GM23338 (cell line): ENCODE measurements around the gene EPHA8. TPM values are rescaled to one million over a fixed set of nuclear protein-coding genes. Genes with fewer than 3 reads are reported as not detected.
A peak's percentile ranks its signal among the peaks of the same experiment; 100 is the strongest.

Experiments used
- ATAC-seq: fragments of 200-7000 bp; cut with Tn5 transposase; 3 replicates; pipeline ENCODE4 v1.9.1; 2020
- DNase-seq: peaks from one replicate; pipeline ENCODE4 v3.0.0-alpha.2; 2015; ENCODE audit warnings: low spot score
- H2AFZ ChIP-seq: fragments of 200-600 bp; sonication (generic); 2 replicates; pipeline ENCODE4 v1.8.0; 2016; ENCODE audit warnings: antibody characterized with exemption, mild to moderate bottlenecking, moderate library complexity
- H3F3A ChIP-seq: fragments of 200-600 bp; sonication (generic); replicated peaks from 2 replicates; pipeline ENCODE4 v1.8.0; 2017; ENCODE audit warnings: antibody characterized with exemption, mixed run types, low read depth
- H3K27ac ChIP-seq: fragments of 200-600 bp; sonication (generic); 2 replicates; pipeline ENCODE4 v1.6.1; 2016; ENCODE audit warnings: low read depth
- H3K27me3 ChIP-seq: fragments of 200-600 bp; sonication (generic); 2 replicates; pipeline ENCODE4 v1.8.0; 2016; ENCODE audit warnings: mild to moderate bottlenecking, mixed run types, moderate library complexity; ENCODE audit not compliant: insufficient read depth
- H3K36me3 ChIP-seq: fragments of 200-600 bp; sonication (generic); 2 replicates; pipeline ENCODE4 v1.8.0; 2016; ENCODE audit warnings: mild to moderate bottlenecking; ENCODE audit not compliant: insufficient read depth
- H3K4me1 ChIP-seq: fragments of 200-600 bp; sonication (generic); 2 replicates; pipeline ENCODE4 v1.8.0; 2016; ENCODE audit warnings: mild to moderate bottlenecking, moderate library complexity; ENCODE audit not compliant: insufficient read depth
- H3K4me2 ChIP-seq: fragments of 200-600 bp; sonication (generic); 2 replicates; pipeline ENCODE4 v1.7.1; 2017; ENCODE audit warnings: mixed run types
- H3K4me3 ChIP-seq: fragments of 200-600 bp; sonication (generic); 2 replicates; pipeline ENCODE4 v1.6.1; 2016; ENCODE audit warnings: mixed run types
- H3K79me2 ChIP-seq: fragments of 200-600 bp; sonication (generic); replicated peaks from 2 replicates; pipeline ENCODE4 v1.8.0; 2017; ENCODE audit warnings: mild to moderate bottlenecking; ENCODE audit not compliant: insufficient read depth
- H3K9me2 ChIP-seq: fragments of 200-600 bp; sonication (generic); 2 replicates; pipeline ENCODE4 v1.8.0; 2017; ENCODE audit not compliant: insufficient read depth
- H4K20me1 ChIP-seq: fragments of 200-600 bp; sonication (generic); replicated peaks from 2 replicates; pipeline ENCODE4 v1.8.0; 2017; ENCODE audit warnings: mild to moderate bottlenecking; ENCODE audit not compliant: insufficient read depth
- H3K27ac Mint-ChIP-seq: 2 replicates; pipeline ENCODE4 v1.8.0; 2020; ENCODE audit warnings: inconsistent platforms, mild to moderate bottlenecking, moderate library complexity, mixed read lengths
- H3K27me3 Mint-ChIP-seq: 3 replicates; pipeline ENCODE4 v1.8.0; 2022; ENCODE audit warnings: low read depth, mild to moderate bottlenecking, moderate library complexity, mixed read lengths, inconsistent platforms; ENCODE audit not compliant: insufficient read depth, poor library complexity
- H3K36me3 Mint-ChIP-seq: 3 replicates; pipeline ENCODE4 v1.8.0; 2021; ENCODE audit warnings: low read depth, mild to moderate bottlenecking, inconsistent platforms, moderate library complexity, mixed read lengths
- H3K4me1 Mint-ChIP-seq: 3 replicates; pipeline ENCODE4 v1.8.0; 2020; ENCODE audit warnings: mild to moderate bottlenecking, inconsistent platforms, mixed read lengths
- H3K4me3 Mint-ChIP-seq: 3 replicates; pipeline ENCODE4 v1.8.0; 2021; ENCODE audit warnings: moderate library complexity, mild to moderate bottlenecking, inconsistent platforms, mixed read lengths
- H3K9me3 Mint-ChIP-seq: 3 replicates; pipeline ENCODE4 v1.8.0; 2020; ENCODE audit warnings: moderate library complexity, mild to moderate bottlenecking, inconsistent platforms, mixed read lengths
- CTCF ChIP-seq, 2 experiments: fragments of 200-600 bp in 1 of 2; sonication (generic) in 1 of 2; conservative IDR thresholded peaks; 2 replicates each; pipeline versions ENCODE4 v1.5.1 to v1.6.1; 2016 to 2017; ENCODE audit warnings: antibody characterized with exemption in 2 of 2, low read depth in 2 of 2, mild to moderate bottlenecking in 2 of 2, moderate library complexity in 1 of 2
- EZH2 ChIP-seq: fragments of 200-600 bp; sonication (generic); IDR thresholded peaks from one replicate; pipeline ENCODE4 v1.8.0; 2017; ENCODE audit warnings: antibody characterized with exemption, mild to moderate bottlenecking, low read depth; ENCODE audit not compliant: unreplicated experiment
- POLR2AphosphoS5 ChIP-seq: IDR thresholded peaks from 2 replicates; pipeline ENCODE4 v1.6.1; 2016; ENCODE audit warnings: antibody characterized with exemption, low read depth
- STAT1 ChIP-seq: IDR thresholded peaks from one replicate; pipeline ENCODE4 v1.6.1; 2016; ENCODE audit warnings: antibody characterized with exemption; ENCODE audit not compliant: unreplicated experiment
- ZNF114 ChIP-seq: fragments of 250-450 bp; sonication (Bioruptor Pico); IDR thresholded peaks from 2 replicates; pipeline ENCODE4 v1.5.0; 2020; ENCODE audit warnings: mild to moderate bottlenecking, moderate library complexity
- ZNF331 ChIP-seq: fragments of 250-450 bp; sonication (Bioruptor Pico); IDR thresholded peaks from 2 replicates; pipeline ENCODE4 v1.5.0; 2020; ENCODE audit warnings: low read depth, mild to moderate bottlenecking, moderate library complexity
- long read RNA-seq: library from polyadenylated mRNA; unstranded; transcript quantifications from one replicate; pipeline ENCODE4 v2.0.0, GENCODE V29; 2020; ENCODE audit not compliant: unreplicated experiment
- polyA plus RNA-seq: library from polyadenylated mRNA; unstranded; fragments of >200 nt; fragmentation: Nextera tagmentation; extraction: Ambion mirVana; gene quantifications from 2 replicates; pipeline ENCODE4 v1.2.1, GENCODE V29; 2016
- total RNA-seq: library from RNA; depleted of rRNA; stranded (reverse); fragments of >200 nt; shearing (Covaris generic); gene quantifications from 2 replicates; pipeline ENCODE4 v1.2.3, GENCODE V29; 2014; rRNA removed

EPHA8 gene
- total RNA-seq, result 2.0 and 5.0 TPM in 2 replicates
- 2.0 and 2.3 TPM in 2 replicates for polyA plus RNA-seq
- long read RNA-seq, result 0 reads

DNA sequence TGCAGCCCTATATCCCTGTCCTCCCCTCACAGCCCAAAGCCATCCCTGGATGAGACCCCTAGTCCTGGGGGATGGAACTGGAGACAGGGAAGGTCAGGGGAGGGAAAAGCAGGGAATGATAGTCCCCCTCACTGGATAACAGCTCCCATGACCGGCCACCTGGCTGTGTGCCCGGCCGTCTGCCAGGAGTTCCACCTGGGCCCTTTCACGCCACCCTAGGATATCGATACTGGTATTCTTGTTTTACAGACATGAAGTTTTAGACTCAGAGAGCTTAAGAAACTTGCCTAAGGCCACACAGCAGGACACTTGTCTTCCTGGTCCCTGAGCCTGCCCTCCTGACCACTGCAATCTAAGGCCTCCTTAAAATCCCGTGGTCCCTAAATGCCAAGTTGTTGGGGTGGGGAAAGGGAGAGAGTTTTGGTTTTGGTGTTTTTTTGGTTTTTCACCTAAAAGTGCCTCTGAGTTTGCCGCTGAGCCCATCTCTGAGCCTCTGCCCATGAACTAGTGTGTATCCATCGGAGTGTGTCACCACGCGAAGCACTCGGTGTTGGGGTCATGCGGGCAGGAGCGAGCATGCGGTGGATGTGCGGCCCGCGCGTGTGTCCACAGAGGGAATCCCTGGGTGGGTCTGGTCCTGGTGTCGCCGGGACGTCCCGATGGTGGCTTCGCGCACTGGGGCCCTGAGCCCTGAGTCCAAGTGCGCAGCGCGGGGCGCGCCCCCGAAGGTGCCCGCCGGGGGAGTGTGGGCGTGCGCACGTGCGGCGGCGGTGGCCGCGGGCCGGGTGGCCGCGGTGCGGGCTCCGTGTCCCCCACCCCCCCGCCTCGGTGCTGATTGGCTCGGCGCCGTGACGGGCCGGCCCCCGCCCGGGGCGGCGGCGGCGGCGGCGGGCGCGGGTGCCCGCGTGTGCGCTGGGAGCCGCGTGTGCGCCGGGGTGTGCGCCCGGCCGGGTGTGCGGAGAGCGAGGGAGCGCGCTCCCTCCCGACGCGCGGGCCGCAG, at the start of gene EPHA8:
TSS of gene EPHA8 (plus strand) at position 906 of the 1,000 bp plus-strand sequence. CDS start 147 bp downstream, outside the sequence.
- no peaks in the 10 kb centered on the region for H3K36me3 ChIP-seq
- Mint-ChIP-seq H3K27me3 (peaks cover 39% of the 10 kb centered on the region), H3K9me3 (no peaks in the 10 kb centered on the region), H3K36me3 (no peaks in the 10 kb centered on the region), H3K4me1 (peaks cover 18% of the 10 kb centered on the region), H3K4me3 (peak within 1 kb of the TSS; percentile 85), H3K27ac (no peak within 1 kb of the TSS)
- peak within 1 kb of the TSS; percentile 71 for H3K4me3 ChIP-seq
- peak; percentile 28 for DNase-seq
- peak; percentile 76 for TF ChIP-seq EZH2
- no peak for TF ChIP-seq CTCF (conservative IDR thresholded peaks at IDR 0.05; ENCODE audit: low read depth in 2 of 2)
- no peaks in the 10 kb centered on the region for H3K9me2 ChIP-seq
- H3K27me3 ChIP-seq, result peaks cover 36% of the 10 kb centered on the region
- no peaks in the 10 kb centered on the region for H3K79me2 ChIP-seq
- peaks cover 3% of the 10 kb centered on the region; the same call in 1 of the 2 replicates for H3K4me1 ChIP-seq
- ATAC-seq, result peak; percentile 24
- H3K4me2 ChIP-seq, result peak within 1 kb of the TSS; percentile 91
- H2AFZ ChIP-seq, result peak within 1 kb of the TSS; percentile 91
- H4K20me1 ChIP-seq, result no peaks in the 10 kb centered on the region
- no peak within 1 kb of the TSS for H3K27ac ChIP-seq
- no peaks in the 10 kb centered on the region for H3F3A ChIP-seq

GRCh38 chr1:22516906-22517571, 46.2 kb upstream of the EPHA8 start:
- no peak overlapping the region for H2AFZ ChIP-seq
- ATAC-seq (no peak), DNase-seq (no peak)
- H3K9me2 ChIP-seq, result no peaks in the 10 kb centered on the region
- H3K4me3 ChIP-seq, result no peak overlapping the region
- H3K4me2 ChIP-seq, result no peak overlapping the region
- no peaks in the 10 kb centered on the region for H3K4me1 Mint-ChIP-seq
- H3K36me3 Mint-ChIP-seq, result peaks cover 21% of the 10 kb centered on the region
- H3K79me2 ChIP-seq, result no peaks in the 10 kb centered on the region
- no peak overlapping the region for H3K27ac Mint-ChIP-seq
- H3K36me3 ChIP-seq, result peaks cover 31% of the 10 kb centered on the region
- H3F3A ChIP-seq, result no peaks in the 10 kb centered on the region
- no peak overlapping the region for H3K4me3 Mint-ChIP-seq
- H3K27me3 Mint-ChIP-seq, result no peaks in the 10 kb centered on the region
- no peaks in the 10 kb centered on the region for H3K27me3 ChIP-seq
- no peaks in the 10 kb centered on the region for H3K9me3 Mint-ChIP-seq
- no peak overlapping the region for H3K27ac ChIP-seq
- no peaks in the 10 kb centered on the region for H4K20me1 ChIP-seq
- no peaks in the 10 kb centered on the region for H3K4me1 ChIP-seq
- TF ChIP-seq STAT1 (no peak), POLR2AphosphoS5 (no peak), ZNF114 (CRISPR knock-in tag) (no peak), ZNF331 (CRISPR knock-in tag) (no peak)
